GM19023 (cell line): Measurements from ENCODE around the gene ANTXR2.
"Not testable (repeated sequence)": the region's sequence is repeated elsewhere in the genome, so short reads cannot be mapped to it uniquely, and the experiment has no call there.

ENCODE experiments used
- ATAC-seq: cut with Tn5 transposase; IDR thresholded peaks from one replicate; pipeline ENCODE4 v1.9.1; 2021; ENCODE audit warnings: mild to moderate bottlenecking, moderate library complexity; ENCODE audit not compliant: unreplicated experiment

Gene ANTXR2

DNA sequence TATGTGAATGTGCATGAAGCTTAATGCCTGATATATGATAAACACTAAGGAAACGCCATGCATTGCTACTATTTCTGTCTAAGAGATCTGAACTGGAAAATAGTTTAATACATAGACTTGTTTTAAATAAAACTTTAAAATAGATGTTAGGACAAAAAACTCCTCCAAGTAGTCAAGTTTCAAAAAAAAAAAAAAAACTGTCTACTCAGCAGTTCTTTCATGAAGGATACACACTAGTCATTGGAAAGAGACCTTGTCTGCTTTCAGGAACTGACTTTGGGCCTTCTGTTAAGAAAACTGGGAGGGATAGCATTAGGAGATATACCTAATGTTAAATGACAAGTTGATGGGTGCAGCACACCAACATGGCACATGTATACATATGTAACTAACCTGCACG lies 138.4 kb downstream of the ANTXR2 start:
- no peak for ATAC-seq

GRCh38 chr4:79927931-79928330 lies 145.1 kb downstream of the ANTXR2 start:
- no peak for ATAC-seq

DNA sequence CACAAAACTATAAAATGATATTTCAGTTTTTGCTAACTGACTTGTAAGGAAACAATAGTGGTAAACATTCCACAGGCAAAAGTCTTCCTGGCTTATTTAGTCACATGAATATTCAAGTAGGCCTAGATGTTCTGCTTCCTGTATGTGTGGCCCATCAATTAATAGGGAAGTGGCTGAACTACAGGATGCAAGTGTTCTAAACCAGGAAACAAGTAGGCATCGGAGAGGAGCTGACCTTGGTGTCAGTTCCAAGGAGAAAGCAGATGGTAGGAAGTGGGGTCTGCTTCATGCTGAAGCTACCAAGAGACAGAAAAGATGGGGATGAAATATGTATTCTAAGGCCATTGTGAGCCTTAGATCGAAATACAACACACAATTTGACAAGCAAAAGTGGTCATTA lies 149.7 kb downstream of the ANTXR2 start:
- ATAC-seq, result no peak

DNA sequence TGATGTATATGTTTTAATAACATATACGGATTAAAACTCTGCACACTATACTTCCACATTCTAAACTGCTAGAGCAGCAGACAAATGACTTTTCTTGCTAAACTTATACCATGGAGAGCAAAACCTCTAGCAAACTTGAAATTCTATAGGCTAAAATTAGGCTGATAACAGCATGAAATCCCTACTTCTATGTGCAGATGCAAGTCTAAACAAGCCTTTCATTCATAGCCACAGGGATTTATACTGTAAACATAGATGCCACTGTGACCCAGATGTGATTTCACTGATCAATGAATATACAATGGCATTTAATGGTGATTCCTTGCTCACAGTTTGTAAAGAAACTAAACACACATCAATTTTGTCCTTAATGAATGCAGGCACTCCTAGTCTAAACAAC lies 151.0 kb downstream of the ANTXR2 start:
- no peak for ATAC-seq

DNA sequence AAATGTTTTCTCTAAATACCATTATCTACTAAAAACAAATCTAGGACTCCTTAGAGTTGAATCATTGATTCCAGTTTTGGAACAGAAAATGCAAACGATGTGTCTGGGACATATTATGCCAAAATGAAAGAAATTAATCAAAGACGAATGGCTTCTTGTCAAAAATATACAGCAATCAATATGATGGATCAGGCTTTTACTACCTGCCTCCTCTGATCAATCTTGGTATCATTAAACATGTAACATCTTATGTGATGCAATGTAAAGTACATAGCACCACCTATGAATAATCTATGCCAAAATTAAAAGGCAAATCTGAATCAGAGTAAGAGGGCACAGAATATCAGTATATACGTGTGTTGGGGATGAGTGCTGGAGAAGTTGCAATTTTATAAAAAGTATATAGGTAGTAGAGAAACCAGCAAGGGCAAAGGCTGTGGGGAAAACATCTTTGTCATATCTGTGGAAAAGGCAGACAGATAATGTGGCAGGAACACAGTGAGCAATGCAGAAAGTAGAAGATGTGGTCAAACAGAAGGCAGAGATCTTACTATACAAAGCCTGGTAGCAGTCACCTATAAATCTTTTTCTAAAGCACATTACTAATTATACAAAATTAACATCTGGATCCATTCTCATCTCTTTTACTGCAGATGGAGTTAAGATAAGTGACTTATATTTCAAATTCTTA lies 152.7 kb downstream of the ANTXR2 start:
- ATAC-seq, result no peak

DNA sequence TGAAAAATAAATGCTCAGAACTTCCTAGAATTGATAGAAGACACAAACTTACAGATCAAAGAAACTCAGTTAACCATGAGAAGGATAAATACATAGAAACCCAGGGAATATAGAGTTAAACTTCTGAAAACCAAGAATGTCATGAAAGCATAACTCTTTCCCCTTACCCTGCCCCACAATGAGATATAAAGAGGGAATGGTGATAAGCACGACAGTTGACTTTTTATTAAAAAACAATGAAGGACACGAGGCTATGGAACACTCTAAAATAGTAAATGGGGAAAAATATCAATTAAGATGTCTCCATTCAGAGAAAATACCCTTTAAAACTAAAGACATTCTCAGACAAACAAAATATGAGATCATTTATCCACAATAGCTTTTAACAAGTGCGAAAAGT lies 154.7 kb downstream of the ANTXR2 start:
- no peak for ATAC-seq

DNA sequence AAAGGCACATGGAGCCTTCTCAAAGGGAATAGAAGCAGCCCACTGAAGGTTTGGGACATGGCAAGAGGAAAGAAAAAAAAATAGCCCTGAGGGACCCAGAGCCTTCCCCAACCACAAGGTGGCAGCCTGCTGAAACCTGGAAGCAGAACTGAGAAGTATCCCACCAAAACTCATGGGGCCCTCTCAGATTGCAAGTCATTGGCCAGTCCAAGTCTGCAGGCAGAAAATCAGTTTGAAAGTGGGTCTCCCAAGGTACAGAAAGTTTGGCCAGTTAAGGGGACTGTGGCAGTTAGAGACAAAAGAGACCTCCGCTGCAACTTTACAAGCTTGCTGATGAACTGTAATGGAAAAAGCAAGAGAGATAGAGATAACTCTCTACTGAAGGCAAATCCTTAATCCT lies 155.8 kb downstream of the ANTXR2 start:
- ATAC-seq, result peak; percentile 86

GRCh38 chr4:79915246-79915645 lies 157.8 kb downstream of the ANTXR2 start:
- ATAC-seq, result no peak

DNA sequence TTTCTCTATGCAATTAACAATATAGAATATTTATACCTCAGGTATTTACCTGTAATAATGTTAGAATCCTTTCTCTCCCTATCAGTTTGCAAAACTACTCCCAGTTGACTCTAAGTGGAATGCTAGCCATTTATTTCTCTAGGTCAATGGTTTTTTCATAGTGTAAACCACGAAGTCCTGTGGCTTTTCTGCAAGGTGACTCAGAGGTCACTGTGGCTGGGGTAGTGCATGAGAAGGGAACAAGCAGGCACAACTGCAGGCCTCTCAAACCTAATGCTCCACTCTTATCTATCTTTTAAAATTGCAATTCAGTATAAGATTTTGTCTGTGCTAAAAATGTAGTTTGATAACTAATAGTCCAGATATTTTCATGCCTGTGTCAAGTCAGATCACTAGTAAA lies 159.4 kb downstream of the ANTXR2 start:
- ATAC-seq, result peak; percentile 45

DNA sequence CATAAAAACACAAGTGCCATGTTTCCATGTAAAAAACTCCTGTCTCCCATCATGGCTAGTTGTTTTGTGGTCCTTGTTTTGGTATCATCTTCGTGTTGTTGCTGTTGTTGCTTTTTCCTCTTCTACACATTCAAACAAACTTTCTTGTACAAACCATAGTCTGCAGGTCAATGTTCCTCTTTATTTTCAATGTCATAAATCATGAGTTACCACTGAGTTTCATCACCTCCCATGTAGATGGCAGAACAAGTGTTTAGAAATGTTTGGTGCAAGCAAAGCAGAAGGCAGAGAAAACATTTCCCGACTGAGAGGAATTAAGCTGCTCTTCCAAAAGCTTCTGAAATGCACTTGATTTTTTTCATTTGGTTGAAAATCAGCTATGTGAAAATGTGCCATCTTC lies 166.0 kb downstream of the ANTXR2 start:
- no peak for ATAC-seq

DNA sequence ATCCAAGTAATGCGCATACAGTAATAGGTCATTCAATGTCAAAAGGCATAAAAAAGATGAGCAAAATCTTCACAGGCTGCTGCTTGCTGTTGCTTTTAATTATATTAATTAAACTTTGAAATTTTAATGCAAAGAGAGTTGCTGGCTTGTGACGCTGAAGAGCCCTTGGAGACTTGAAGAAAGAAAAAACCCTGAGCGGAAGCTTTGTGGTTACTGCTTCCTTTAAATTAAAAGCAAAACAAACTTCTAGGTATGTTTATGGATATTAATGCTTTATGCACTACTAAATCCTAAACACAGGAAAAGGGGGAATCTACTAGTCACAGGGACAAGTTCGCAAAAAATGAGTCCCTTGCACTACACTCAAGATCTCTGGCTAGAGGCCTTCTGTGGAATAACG lies 166.7 kb downstream of the ANTXR2 start:
- ATAC-seq, result no peak

DNA sequence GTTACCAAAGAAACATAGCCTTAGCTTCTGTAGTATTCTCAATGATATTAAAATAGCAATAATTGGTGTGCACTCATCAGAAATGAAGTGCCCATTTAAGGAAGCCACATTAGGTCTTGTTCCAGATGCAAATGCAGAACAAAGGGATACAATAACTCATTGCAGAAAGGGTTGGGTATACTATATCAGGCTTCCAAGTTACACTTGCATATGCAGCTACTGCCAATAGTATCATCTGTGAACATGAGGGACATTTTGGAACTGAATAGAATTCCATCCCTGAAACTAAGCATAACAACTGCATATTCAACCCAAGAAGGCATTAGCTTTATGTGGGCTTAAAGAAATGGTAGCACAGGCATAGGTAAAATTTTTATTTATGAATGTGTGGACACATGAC lies 167.8 kb downstream of the ANTXR2 start:
- ATAC-seq, result no peak

GRCh38 chr4:79904331-79904730 lies 168.7 kb downstream of the ANTXR2 start:
- ATAC-seq, result no peak

DNA sequence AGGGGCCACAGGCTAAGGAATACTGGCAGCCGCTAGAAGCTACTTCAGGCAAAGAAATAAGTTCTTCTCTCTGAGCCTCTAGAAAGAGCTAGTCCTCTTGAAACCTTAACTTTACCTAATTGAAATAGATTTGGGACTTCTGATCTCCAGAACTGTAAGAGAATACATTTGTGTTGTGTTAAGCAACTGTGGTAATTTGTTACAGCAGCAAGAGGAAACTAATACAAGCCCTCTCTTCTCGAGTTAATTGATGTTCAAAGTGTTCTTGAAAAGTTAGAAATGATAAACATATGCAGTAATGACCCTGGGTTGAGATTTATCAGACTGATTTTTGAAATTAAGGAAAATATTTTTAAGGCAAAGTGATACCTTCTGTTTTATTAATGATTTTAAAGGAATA lies 172.8 kb downstream of the ANTXR2 start:
- ATAC-seq, result no peak

- ATAC-seq, result no peak
Observed at GRCh38 chr4:79899481-79899880, 173.5 kb downstream of the ANTXR2 start.

DNA sequence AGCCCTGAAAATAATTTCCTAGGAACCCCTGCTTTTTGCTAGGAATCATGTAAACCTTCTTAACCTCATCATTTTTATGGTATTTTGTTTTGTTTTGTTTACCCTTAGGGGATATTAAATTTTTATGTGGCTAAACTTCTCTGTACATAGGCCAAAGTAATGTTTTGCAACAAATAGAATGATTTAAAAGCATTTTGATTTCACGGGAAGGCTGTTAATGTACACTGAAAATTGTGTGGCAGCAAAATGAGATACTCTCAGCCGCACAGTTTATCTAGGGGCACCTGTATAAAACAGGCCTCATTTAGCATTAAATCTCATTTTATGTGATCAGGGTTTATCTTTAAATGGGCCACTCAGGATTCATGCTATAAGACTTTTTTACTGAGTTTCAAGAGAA lies 175.0 kb downstream of the ANTXR2 start:
- no peak for ATAC-seq

- ATAC-seq, result no peak
Observed at GRCh38 chr4:79897174-79897573, 175.9 kb downstream of the ANTXR2 start.

GRCh38 chr4:79893456-79893855 lies 179.6 kb downstream of the ANTXR2 start:
- ATAC-seq, result no peak

- ATAC-seq, result not testable (repeated sequence)
Observed at GRCh38 chr4:79889026-79889425, 184.0 kb downstream of the ANTXR2 start.

DNA sequence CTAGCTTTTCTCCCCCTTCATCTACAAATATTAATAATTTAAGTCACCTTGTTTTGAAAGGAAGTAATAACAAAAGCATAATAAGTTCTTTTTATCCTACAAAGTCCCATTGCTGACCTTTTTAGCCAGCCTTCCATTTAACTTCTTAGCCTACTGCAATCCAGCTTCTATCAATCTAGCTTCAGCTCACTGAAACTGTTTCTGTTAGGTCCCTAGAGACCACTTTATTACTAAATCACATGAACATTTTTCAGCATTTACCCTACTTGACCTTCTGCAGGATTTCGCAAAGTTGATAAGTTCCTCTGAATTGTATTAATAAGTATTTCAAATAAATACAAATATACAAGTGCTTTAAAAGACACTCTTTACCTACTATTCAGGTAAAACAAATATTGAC lies 186.5 kb downstream of the ANTXR2 start:
- ATAC-seq, result no peak

DNA sequence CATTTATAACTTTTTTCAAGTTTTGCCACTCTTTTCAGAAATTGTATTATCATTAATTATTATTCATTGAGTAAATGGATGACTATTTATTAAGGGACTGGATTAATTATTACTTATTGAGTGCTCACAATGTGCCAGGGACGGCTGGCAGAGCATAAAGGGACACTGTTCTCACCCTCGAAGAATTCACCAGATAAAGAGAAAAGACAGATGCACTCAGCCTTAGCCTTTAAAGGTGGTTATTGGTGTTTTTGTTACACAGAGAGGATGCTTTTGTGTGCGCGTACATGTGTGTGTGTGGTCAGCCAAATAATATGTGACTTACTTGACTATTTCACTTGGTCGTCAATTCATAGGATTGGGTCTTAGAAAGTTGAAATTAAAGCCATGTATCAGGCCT lies 187.0 kb downstream of the ANTXR2 start:
- ATAC-seq, result no peak

DNA sequence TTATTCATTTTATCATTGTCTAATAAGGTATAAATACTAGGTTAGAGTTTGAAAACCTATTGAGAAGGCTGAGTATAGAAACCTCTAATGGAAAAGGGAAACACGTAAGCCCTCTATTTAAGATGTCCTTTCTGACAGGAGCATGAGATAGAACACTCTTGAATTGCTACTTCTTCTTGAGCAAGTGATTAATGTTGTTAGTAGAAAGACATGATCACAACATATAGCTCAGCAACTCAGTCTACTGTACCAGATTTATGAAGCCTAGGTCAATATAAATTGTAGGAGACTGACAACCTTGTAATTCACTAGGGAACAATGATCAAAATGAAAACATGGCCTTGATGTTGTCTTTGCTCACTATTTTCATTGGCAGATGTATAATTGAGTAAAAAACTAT lies 189.7 kb downstream of the ANTXR2 start:
- ATAC-seq, result no peak

DNA sequence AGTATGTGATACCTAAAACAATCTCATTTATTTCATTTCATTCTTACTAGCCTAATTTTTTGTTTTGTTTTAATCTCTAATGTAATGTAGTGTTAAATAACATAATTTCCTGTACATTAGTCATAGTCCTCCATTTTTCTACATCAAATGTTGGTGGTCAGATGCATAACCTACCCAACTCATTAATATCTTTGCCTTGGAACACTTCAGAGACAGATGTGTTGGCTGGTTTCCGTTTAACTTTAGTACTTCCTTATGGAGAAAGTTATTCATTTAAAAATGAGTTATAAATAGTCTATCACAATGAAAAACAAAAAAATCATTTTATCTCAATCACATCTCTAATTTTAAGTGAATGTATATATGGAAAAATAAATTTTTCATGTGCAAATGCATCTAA lies 190.2 kb downstream of the ANTXR2 start:
- ATAC-seq, result no peak
